ENCODE data around the gene HOXD1.

Gene HOXD1

DNA sequence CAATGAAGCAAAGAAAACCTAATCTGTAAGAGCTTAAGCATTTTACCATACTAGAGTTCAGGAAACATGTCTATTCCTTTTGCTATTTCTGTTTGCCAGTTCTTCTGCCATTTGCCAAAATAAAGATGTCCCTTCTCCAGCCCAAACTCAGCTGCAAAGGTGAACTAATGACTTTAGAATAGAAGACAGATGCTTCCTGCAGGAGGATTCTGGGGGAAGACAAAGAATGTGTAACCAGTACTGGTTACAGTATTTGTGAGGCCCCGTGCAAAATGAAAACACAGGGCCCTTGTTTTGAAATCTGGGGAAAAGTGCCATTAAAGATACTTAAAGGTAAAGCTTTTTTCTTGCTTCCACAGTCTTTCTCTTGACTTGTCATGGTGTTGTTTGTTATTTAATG is 46.5 kb downstream of the HOXD1 start:
- no peak for DNase-seq (ENCODE audit: low read depth in 2 of 2, low spot score in 1 of 2)

GRCh38 chr2:176237456-176237855 is 49.0 kb downstream of the HOXD1 start:
- no peak for DNase-seq (ENCODE audit: low read depth in 2 of 2, low spot score in 1 of 2)

DNA sequence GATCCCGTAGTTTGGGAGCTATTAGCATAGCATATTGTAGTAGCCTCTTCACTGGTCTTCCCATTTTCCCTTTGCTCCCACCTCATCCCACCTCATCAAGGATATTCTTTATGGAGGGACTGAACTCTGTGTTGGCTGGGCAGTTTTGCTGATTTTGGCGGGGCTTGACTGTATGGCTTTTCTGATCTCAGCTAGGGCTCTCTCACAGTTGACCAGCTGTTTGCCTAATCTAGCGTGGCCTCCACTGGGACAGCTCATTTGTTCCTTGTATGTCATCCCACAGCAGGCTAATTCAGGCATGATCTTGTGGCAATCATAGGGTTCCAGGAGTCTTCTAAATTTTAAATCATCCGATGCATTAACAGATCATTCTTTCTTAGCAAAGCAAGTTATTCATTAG is 50.6 kb downstream of the HOXD1 start:
- DNase-seq (ENCODE audit: low read depth in 2 of 2, low spot score in 1 of 2): no peak

DNA sequence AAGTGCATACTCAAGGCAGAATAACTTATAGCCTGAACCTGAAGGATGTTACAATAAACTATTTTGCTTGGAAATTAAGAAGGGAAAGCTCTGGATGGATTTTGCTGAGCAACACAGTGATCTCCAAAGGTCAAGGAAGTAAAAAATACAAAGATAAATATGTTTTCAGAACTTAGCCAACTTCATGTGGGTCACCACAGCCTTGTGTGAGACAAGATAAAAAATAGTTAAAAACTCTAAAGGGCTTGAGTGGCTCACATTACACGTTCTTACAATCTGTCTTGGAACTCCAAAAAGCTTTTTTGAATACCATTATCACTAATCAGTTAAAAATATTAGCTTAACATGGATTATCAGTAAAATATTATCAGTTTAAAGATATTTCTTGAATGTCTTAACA is 51.8 kb downstream of the HOXD1 start:
- DNase-seq (ENCODE audit: low read depth in 2 of 2, low spot score in 1 of 2): no peak

Data from stimulated activated CD8-positive, alpha-beta memory T cell treated with anti-CD3 and anti-CD28 coated beads, Interleukin-4, amount 100 ng/mL, for 4 hours (primary cell).